Activated T-cell treated with anti-CD3 and anti-CD28 coated beads, Interleukin-2, amount 50 U/mL, for 48 hours (primary cell): Measurements from ENCODE around the gene UTP3.
"Not testable (repeated sequence)": the region's sequence is repeated elsewhere in the genome, so short reads cannot be mapped to it uniquely, and the experiment has no call there.

ENCODE experiments used
- DNase-seq, 2 experiments: peaks; one replicate each; pipeline ENCODE4 v3.0.0-alpha.2; 2020

The UTP3 gene, protein sequence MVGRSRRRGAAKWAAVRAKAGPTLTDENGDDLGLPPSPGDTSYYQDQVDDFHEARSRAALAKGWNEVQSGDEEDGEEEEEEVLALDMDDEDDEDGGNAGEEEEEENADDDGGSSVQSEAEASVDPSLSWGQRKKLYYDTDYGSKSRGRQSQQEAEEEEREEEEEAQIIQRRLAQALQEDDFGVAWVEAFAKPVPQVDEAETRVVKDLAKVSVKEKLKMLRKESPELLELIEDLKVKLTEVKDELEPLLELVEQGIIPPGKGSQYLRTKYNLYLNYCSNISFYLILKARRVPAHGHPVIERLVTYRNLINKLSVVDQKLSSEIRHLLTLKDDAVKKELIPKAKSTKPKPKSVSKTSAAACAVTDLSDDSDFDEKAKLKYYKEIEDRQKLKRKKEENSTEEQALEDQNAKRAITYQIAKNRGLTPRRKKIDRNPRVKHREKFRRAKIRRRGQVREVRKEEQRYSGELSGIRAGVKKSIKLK

DNA sequence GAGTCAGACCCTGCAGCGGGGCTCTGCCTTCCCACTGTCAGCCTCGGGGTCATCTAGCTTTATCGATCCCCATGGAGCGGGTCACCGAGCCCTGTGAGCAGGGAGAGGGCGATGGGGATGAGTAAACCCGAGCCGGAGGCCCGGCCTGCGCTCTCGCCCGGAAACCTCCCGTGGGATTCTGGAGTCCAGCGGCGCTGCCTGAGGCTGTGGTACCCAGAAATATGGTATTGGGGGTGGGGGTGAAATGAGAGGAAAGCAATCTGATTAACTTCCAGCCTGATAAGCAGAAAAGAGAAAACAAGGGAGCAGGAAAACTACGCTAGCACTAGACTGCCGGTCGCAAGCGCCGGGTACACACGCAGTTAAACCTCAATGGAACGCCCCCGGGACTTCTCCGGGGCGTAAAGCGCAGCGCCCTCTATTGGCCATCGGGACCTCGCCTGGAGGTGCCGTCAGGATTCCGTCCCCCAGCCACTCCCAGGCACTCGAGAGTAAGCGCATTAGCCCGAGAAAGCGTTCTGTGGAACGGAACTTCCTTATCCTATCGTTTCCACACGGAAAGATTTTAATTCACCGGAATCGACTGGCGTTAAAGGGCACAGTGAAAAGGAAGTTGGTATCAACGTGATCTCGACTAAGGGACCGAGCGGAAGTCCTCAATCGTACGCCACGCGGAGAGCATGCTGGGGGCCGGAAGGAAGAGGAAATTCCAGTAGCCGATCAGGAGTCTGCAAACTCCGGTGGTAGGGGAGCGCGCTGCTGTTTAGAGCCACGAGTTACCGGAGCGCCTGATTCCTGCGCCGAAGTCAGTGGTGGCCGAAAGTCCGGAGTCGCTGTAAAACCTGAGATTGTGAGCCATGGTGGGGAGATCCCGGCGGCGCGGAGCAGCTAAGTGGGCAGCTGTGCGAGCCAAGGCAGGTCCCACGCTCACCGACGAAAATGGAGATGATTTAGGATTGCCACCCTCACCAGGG, at the start of gene UTP3:
TSS of gene UTP3 (plus strand) at position 712 of the 974 bp plus-strand sequence. CDS start at position 858, 146 bp downstream.
- DNase-seq: peak; percentile 94 to 95

- DNase-seq: no peak
These were observed 48.1 kb upstream of the UTP3 start for GRCh38 chr4:70640192-70640591.

- not testable (repeated sequence) for DNase-seq
These were observed 37.6 kb upstream of the UTP3 start for GRCh38 chr4:70650741-70651140.

- peak in 1 of 2 experiments; percentile 19 for DNase-seq
These were observed 36.3 kb upstream of the UTP3 start for GRCh38 chr4:70651864-70652506.

GRCh38 chr4:70654605-70655011, 33.7 kb upstream of the UTP3 start:
- DNase-seq: no peak

- no peak for DNase-seq
These were observed 31.0 kb upstream of the UTP3 start for GRCh38 chr4:70657326-70657725.

GRCh38 chr4:70658418-70658817, 29.9 kb upstream of the UTP3 start:
- DNase-seq: no peak

DNA sequence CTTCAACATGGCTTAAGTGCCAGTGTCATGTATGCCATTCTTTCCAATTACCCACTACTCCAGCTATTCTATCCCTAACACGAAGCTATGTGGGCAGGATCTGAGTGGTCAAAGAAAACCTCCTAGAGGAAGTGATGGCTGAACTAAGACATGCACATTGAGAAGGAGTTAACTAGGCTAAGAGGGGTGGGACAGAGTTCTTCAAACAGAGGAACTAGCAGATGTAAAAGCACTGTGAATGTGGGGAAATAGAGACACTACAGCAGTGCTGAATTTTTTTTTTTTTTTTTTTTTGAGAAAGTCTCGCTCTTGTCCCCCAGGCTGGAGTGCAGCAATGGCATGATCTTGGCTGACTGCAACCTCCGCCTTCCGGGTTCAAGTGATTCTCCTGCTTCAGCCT, 28.2 kb upstream of the UTP3 start:
- DNase-seq: no peak

GRCh38 chr4:70661309-70661922, 26.9 kb upstream of the UTP3 start:
- peak; percentile 35 to 38 for DNase-seq

DNA sequence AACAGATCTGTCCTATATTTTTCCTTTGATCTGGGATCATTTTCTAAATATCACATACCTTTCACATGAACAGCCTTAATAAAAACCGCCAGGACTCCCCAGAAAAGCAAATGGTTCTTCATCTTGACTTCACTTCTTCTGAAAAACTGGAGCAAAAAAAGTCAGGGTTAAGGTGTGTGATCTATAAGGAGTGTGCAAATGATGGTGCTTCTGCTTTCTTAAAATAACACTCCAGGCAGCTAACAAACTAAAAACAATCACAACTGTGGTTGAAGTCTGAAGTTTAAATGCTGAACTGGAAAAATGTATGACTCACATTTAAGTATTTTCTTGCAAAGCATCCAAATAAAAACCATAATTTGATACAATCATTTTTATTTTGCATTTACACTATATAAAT, 22.0 kb upstream of the UTP3 start, which contains the start of gene JCHAIN:
TSS of gene JCHAIN (minus strand) at position 140 of the 400 bp plus-strand sequence. CDS start at position 122, 18 bp downstream.
- DNase-seq: no peak

DNA sequence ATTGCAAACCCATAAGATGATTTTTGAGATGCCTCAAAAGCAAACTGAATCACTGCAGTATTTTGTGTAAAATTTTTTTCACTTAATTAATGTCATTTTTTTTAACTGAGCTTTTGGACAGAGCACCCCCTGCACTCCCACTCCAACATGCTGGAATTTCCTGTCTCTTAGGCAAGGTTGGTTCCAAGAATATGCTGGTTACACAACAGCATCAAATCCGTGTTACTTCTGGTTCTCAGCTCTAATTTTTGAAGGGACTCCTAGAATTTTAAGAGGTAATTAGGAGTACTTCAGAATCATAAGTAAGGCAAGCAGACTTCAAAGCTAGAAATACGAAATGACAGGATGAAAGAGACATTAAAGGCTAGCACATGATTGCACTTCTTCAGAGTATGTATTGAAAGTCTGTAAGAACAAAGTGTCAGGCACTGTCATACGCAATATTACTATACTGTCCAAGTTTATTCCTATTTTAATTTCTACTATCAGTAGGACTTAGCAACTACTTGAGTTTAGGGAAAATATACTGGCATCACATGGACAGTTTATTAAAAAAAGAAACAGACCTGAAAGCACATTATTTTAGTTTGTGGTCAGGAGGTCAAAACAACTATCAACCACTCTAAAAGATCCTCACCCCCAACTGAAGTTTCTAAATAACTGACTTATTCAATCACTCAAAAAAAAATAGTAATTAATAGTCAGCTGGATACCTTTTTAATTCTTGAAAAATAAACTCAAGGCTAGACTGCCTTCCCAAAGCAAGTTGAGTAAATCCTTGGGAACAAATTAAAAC, 20.4 kb upstream of the UTP3 start:
- no peak for DNase-seq

DNA sequence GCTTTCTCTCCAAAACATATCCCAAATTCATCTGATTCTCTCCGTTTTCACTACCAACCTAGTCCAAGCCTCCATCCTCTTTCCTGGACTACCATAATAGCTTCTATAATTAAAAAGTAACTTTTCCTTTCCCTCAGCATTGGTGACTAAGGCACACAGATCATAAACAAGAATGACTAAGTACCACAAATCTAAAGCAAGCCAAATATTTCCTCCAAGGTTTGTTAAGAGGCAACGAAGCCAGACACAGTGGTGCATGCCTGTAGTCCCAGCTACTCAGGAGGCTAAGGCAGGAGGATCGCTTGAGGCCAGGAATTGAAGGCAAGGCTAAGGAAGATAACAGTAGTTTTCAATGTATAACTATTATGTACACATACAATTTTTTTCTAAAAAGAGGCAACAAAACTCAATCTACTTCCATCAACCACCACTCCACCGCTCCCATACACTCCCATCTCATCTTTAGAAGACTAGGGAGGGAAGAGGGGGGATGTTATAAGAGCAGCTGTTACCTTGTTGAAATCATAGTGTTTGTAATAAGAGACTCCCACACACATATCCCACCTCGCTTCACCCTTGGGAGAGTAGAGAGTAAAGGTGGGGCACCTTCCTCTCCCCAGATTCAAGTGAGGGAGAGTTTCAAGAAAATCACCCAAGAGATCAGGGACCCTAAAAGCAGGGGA, 17.9 kb upstream of the UTP3 start:
- DNase-seq: no peak

GRCh38 chr4:70671091-70671490, 17.2 kb upstream of the UTP3 start:
- no peak for DNase-seq

- no peak for DNase-seq
These were observed 14.1 kb upstream of the UTP3 start for GRCh38 chr4:70674191-70674590.

- no peak for DNase-seq
These were observed 13.6 kb upstream of the UTP3 start for GRCh38 chr4:70674731-70675130.

- no peak for DNase-seq
These were observed 11.7 kb upstream of the UTP3 start for GRCh38 chr4:70676554-70677090.

DNA sequence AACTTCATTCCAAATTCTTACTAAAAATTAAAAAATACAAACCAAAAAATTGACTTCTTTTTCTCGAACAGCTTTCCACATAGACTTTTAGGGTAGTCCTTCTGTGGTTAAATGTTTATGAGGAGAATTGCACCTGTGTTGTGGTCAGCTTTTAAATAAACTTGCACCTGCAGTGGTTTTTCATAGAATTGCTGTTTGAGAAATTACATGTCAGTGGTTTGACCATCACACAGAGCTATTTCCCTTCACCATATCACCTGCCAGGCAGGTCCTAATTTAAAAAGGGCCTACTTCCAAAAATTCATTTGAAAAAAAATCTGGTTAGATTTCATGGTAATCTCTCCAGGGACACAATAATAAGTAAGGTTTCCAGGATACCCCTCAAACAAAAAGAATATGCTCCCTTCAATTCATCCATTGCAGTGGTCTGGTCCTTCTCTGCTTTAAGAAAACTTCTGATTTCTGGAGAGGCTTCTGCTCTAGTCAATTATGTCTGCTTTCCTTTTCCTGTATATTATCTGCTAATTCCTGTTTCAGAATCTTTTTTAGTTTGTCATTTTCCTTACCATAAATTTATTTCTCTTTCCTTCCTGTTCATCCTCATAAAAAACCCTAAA, 9.8 kb upstream of the UTP3 start:
- DNase-seq: no peak

GRCh38 chr4:70680934-70681333, 7.4 kb upstream of the UTP3 start:
- DNase-seq: no peak

DNA sequence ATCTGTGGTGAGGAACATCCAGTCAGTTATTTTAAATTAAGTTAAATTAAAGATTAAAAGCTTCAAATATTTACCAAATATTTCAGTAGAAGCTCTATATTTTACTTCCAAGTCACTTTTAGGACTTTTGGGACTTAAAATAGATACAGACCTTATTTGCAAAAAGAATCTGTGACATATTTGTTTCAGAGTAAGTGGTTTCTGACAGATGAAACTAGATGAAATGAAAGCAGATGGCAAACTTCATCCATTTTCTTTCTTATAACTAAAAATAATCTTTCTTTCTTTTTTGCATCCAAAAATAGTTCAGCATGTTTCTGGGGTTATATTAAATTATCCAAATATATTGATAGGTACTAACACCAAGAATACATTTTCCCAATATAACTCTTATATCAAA, 6.6 kb upstream of the UTP3 start:
- DNase-seq: no peak

DNA sequence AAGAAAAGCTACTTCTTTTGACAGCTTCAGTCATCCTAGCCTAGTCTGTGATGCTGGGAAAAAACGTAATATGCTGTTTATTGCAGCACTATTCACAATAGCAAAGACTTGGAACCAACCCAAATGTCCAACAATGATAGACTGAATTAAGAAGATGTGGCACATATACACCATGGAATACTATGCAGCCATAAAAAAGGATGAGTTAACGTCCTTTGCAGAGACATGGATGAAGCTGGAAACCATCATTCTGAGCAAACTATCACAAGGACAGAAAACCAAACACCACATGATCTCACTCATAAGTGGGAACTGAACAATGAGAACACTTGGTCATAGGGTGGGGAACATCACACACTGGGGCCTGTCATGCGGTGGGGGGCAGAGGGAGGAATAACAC, 6.2 kb upstream of the UTP3 start:
- not testable (repeated sequence) for DNase-seq
